ENCODE data around the gene CNEP1R1. TPM values are rescaled to one million over a fixed set of nuclear protein-coding genes. Genes with fewer than 3 reads are reported as not detected.

CNEP1R1 gene
- total and polyA plus RNA-seq, 10 of the 15 experiments (the other 5 are each of a cell fraction or from before 2014, with no cell fraction given): 11.5 to 29.2 (median 15.6) TPM

- Histone ChIP-seq H3K4me1 (ENCODE audit: control insufficient read depth, insufficient read depth, low read length) (no peaks in the 10 kb centered on the region), H3K27me3 (replicated peaks in 1 of 2; ENCODE audit: control insufficient read depth in 2 of 2, insufficient read depth in 2 of 2, low read length in 1 of 2) (no peaks in the 10 kb centered on the region), H3K4me2 (ENCODE audit: control insufficient read depth, insufficient read depth) (no peak overlapping the region), H3K4me3 (no peak overlapping the region), H3K9me3 (replicated peaks; ENCODE audit: control insufficient read depth, insufficient read depth, low read length) (peaks cover 4% of the 10 kb centered on the region; the same call in 1 of the 3 replicates), H3K36me3 (ENCODE audit: control insufficient read depth in 2 of 2, insufficient read depth in 2 of 2, low read length in 1 of 2) (no peaks in the 10 kb centered on the region), H4K20me1 (ENCODE audit: control insufficient read depth, insufficient read depth) (no peaks in the 10 kb centered on the region), H2AFZ (ENCODE audit: control insufficient read depth, low read depth, low read length) (no peak overlapping the region), H3K79me2 (ENCODE audit: control insufficient read depth, insufficient read depth, low read length) (no peaks in the 10 kb centered on the region), H3K27ac (ENCODE audit: control insufficient read depth, insufficient read depth) (no peak overlapping the region), H3K9ac (ENCODE audit: control insufficient read depth, insufficient read depth, low read length) (no peak overlapping the region)
- ChIA-PET CTCF (interaction anchor here (0.9 to 2.8 kb wide), 3 partner anchors 35 to 295 kb away, joined by 3 to 12 read pairs (median 9); partner anchors contain the start of gene CNEP1R1), SMC1A (ENCODE audit: uncharacterized antibody, unreplicated experiment) (no interaction called here), RAD21 (ENCODE audit: unreplicated experiment) (no interaction called here), POLR2A (no interaction called here)
- BruUV-seq (replicated peaks): no TSS peak
- DNase-seq (ENCODE audit: low read depth, low spot score) (no peak), FAIRE-seq (no peak), ATAC-seq (no peak)
- in situ Hi-C loops (cut with MboI): no loop called here
- intact Hi-C loops (cut with micrococcal nuclease; ENCODE audit: unreplicated experiment): no loop called here
- 40% methylated on average over 3 of the region's 3 CpGs for WGBS (ENCODE audit: insufficient coverage, insufficient replicate concordance, low lambda C conversion rate, missing lambda C conversion rate)
- TF ChIP-seq CHD2 (IDR thresholded peaks at IDR 0.05; ENCODE audit: borderline replicate concordance, low read depth, low read length) (no peak), ZNF384 (IDR thresholded peaks at IDR 0.05; ENCODE audit: borderline replicate concordance, low read depth, low read length) (no peak), NRF1 (conservative IDR thresholded peaks at IDR 0.05; ENCODE audit: low read depth, low read length) (no peak), ZBTB11 (CRISPR knock-in tag; IDR thresholded peaks at IDR 0.05) (no peak), HDAC6 (IDR thresholded peaks at IDR 0.05; ENCODE audit: unreplicated experiment) (no peak), ZSCAN29 (IDR thresholded peaks at IDR 0.05) (no peak), KAT2A (conservative IDR thresholded peaks at IDR 0.05; ENCODE audit: control insufficient read depth, low read depth, low read length) (no peak), POLR2AphosphoS2 (IDR thresholded peaks at IDR 0.05; ENCODE audit: low read depth, low read length) (no peak), REST (IDR thresholded peaks at IDR 0.05; ENCODE audit: low read depth, low read length) (no peak), CTCF (IDR thresholded peaks at IDR 0.05 in 2 of 3, conservative IDR thresholded peaks at IDR 0.05 in 1 of 3; ENCODE audit: control insufficient read depth in 2 of 3, extremely low read depth in 1 of 3, insufficient read depth in 1 of 3, low read depth in 3 of 3, low read length in 3 of 3) (no peak), E4F1 (IDR thresholded peaks at IDR 0.05; ENCODE audit: borderline replicate concordance, partially characterized antibody) (no peak), CREM (IDR thresholded peaks at IDR 0.05; ENCODE audit: low read depth) (no peak), GATAD2B (conservative IDR thresholded peaks at IDR 0.05; ENCODE audit: low read depth) (no peak)
Measured at GRCh38 chr16:50059669-50060068, 34.6 kb downstream of the CNEP1R1 start.
